ENCODE measurements around the gene COL12A1. TPM values are rescaled to one million over a fixed set of nuclear protein-coding genes. Genes with fewer than 3 reads are reported as not detected.

COL12A1 gene
- total RNA-seq, 2 experiments from 2014 or later: not detected

Other genes starting within 250 kb of the COL12A1 start
- gene COX7A2, start 37.7 kb upstream of the COL12A1 start, total RNA-seq: 100 to 1,000 TPM; 221 to 229 TPM
- gene TMEM30A, start 78.7 kb upstream of the COL12A1 start, total RNA-seq: 10 to 100 TPM; 19.4 to 27.1 TPM

Measured in CD8-positive, alpha-beta T cell (primary cell).